Mesendoderm (in vitro differentiated cells): Measurements from ENCODE around the gene RXRA.

ENCODE experiments used
- DNase-seq: peaks from one replicate; pipeline ENCODE4 v3.0.0; 2013
- H2AK5ac ChIP-seq: 2 replicates; pipeline ENCODE4 v1.6.1; 2013; ENCODE audit warnings: low read length, inconsistent platforms
- H2BK120ac ChIP-seq: 2 replicates; pipeline ENCODE4 v1.6.1; 2013; ENCODE audit warnings: low read depth, mild to moderate bottlenecking, low read length, moderate library complexity, mixed read lengths
- H2BK15ac ChIP-seq: replicated peaks from 2 replicates; pipeline ENCODE4 v1.6.1; 2013; ENCODE audit warnings: low read depth, mild to moderate bottlenecking, moderate library complexity
- H2BK5ac ChIP-seq: 2 replicates; pipeline ENCODE4 v1.6.1; 2013; ENCODE audit warnings: low read length, inconsistent platforms
- H3K18ac ChIP-seq: 2 replicates; pipeline ENCODE4 v1.6.1; 2013; ENCODE audit warnings: mild to moderate bottlenecking, low read length, mixed read lengths
- H3K23ac ChIP-seq: one replicate; pipeline ENCODE4 v1.6.1; 2013; ENCODE audit warnings: low read length
- H3K27ac ChIP-seq: 2 replicates; pipeline ENCODE4 v1.5.1; 2013; ENCODE audit warnings: low read depth, mild to moderate bottlenecking, inconsistent platforms, low read length, moderate library complexity
- H3K27me3 ChIP-seq: 2 replicates; pipeline ENCODE4 v1.6.1; 2013; ENCODE audit warnings: low read length, control low read depth, mild to moderate bottlenecking, inconsistent platforms; ENCODE audit not compliant: insufficient read depth, poor library complexity
- H3K36me3 ChIP-seq: 2 replicates; pipeline ENCODE4 v1.6.1; 2013; ENCODE audit warnings: low read length, inconsistent platforms; ENCODE audit not compliant: control insufficient read depth, insufficient read depth
- H3K4ac ChIP-seq: one replicate; pipeline ENCODE4 v1.6.1; 2013; ENCODE audit warnings: low read depth, mild to moderate bottlenecking, low read length, moderate library complexity
- H3K4me1 ChIP-seq: 2 replicates; pipeline ENCODE4 v1.6.1; 2013; ENCODE audit warnings: low read depth, low read length, inconsistent platforms; ENCODE audit not compliant: control insufficient read depth
- H3K4me2 ChIP-seq: 2 replicates; pipeline ENCODE4 v1.6.1; 2013; ENCODE audit warnings: low read length
- H3K4me3 ChIP-seq: 2 replicates; pipeline ENCODE4 v1.5.1; 2013; ENCODE audit warnings: mild to moderate bottlenecking, low read length
- H3K56ac ChIP-seq: one replicate; pipeline ENCODE4 v1.6.1; 2013; ENCODE audit warnings: low read length
- H3K79me1 ChIP-seq: 2 replicates; pipeline ENCODE4 v1.6.1; 2013; ENCODE audit warnings: low read length, inconsistent platforms
- H3K79me2 ChIP-seq: 2 replicates; pipeline ENCODE4 v1.6.1; 2013; ENCODE audit warnings: mild to moderate bottlenecking, low read length; ENCODE audit not compliant: control insufficient read depth, insufficient read depth
- H3K9ac ChIP-seq: 2 replicates; pipeline ENCODE4 v1.6.1; 2013; ENCODE audit warnings: low read length, inconsistent platforms
- H4K5ac ChIP-seq: one replicate; pipeline ENCODE4 v1.6.1; 2013; ENCODE audit warnings: low read length
- H4K8ac ChIP-seq: one replicate; pipeline ENCODE4 v1.6.1; 2013; ENCODE audit warnings: low read depth, mild to moderate bottlenecking, control low read depth, low read length, moderate library complexity
- WGBS: extraction: QIAGEN DNeasy Blood & Tissue Kit; methylation state at CpG from one replicate; pipeline ENCODE4 v1.1.7; 2013; ENCODE audit warnings: low lambda C conversion rate, missing lambda C conversion rate; ENCODE audit not compliant: insufficient coverage; ENCODE audit errors: extremely low coverage; 5-methylcytosine and 5-hydroxymethylcytosine counted together

RXRA gene

GRCh38 chr9:134283692-134284265 is 42.5 kb upstream of the RXRA start:
- Histone ChIP-seq H3K18ac (no peak overlapping the region), H2BK120ac (no peak overlapping the region), H4K5ac (no peak overlapping the region), H3K23ac (no peak overlapping the region), H3K4me3 (no peak overlapping the region), H2BK15ac (no peak overlapping the region), H4K8ac (no peak overlapping the region), H3K56ac (no peak overlapping the region), H3K4me1 (no peaks in the 10 kb centered on the region), H2BK5ac (no peak overlapping the region), H3K79me1 (no peaks in the 10 kb centered on the region), H3K27ac (no peak overlapping the region), H3K36me3 (no peaks in the 10 kb centered on the region), H3K79me2 (no peaks in the 10 kb centered on the region), H3K27me3 (no peaks in the 10 kb centered on the region), H3K9ac (no peak overlapping the region), H3K4ac (no peak overlapping the region), H2AK5ac (no peak overlapping the region), H3K4me2 (no peak overlapping the region)
- DNase-seq, result no peak
- no CpG with 5 or more reads among the region's 15 CpGs for WGBS

GRCh38 chr9:134284273-134284672 is 42.0 kb upstream of the RXRA start:
- H4K8ac ChIP-seq, result no peak overlapping the region
- no peak overlapping the region for H2BK15ac ChIP-seq
- no peak overlapping the region for H3K18ac ChIP-seq
- WGBS, result no CpG with 5 or more reads among the region's 9 CpGs
- H3K36me3 ChIP-seq, result no peaks in the 10 kb centered on the region
- H3K27ac ChIP-seq, result no peak overlapping the region
- no peaks in the 10 kb centered on the region for H3K27me3 ChIP-seq
- H3K79me1 ChIP-seq, result no peaks in the 10 kb centered on the region
- H2AK5ac ChIP-seq, result no peak overlapping the region
- H3K23ac ChIP-seq, result no peak overlapping the region
- no peak overlapping the region for H3K56ac ChIP-seq
- H3K4ac ChIP-seq, result no peak overlapping the region
- H3K79me2 ChIP-seq, result no peaks in the 10 kb centered on the region
- no peak overlapping the region for H4K5ac ChIP-seq
- H3K4me3 ChIP-seq, result no peak overlapping the region
- no peak overlapping the region for H3K9ac ChIP-seq
- no peak overlapping the region for H3K4me2 ChIP-seq
- no peak for DNase-seq
- H2BK5ac ChIP-seq, result no peak overlapping the region
- no peaks in the 10 kb centered on the region for H3K4me1 ChIP-seq
- H2BK120ac ChIP-seq, result no peak overlapping the region

- no peak overlapping the region for H2BK15ac ChIP-seq
- H3K4me1 ChIP-seq, result no peaks in the 10 kb centered on the region
- H4K8ac ChIP-seq, result no peak overlapping the region
- DNase-seq, result no peak
- no peak overlapping the region for H3K18ac ChIP-seq
- WGBS, result no CpG with 5 or more reads among the region's 12 CpGs
- H3K79me1 ChIP-seq, result no peaks in the 10 kb centered on the region
- H3K4ac ChIP-seq, result no peak overlapping the region
- H2BK120ac ChIP-seq, result no peak overlapping the region
- H2BK5ac ChIP-seq, result no peak overlapping the region
- H3K4me3 ChIP-seq, result no peak overlapping the region
- H2AK5ac ChIP-seq, result no peak overlapping the region
- H3K27ac ChIP-seq, result no peak overlapping the region
- no peak overlapping the region for H3K56ac ChIP-seq
- no peak overlapping the region for H4K5ac ChIP-seq
- no peaks in the 10 kb centered on the region for H3K79me2 ChIP-seq
- no peaks in the 10 kb centered on the region for H3K36me3 ChIP-seq
- H3K27me3 ChIP-seq, result no peaks in the 10 kb centered on the region
- H3K4me2 ChIP-seq, result no peak overlapping the region
- H3K23ac ChIP-seq, result no peak overlapping the region
- H3K9ac ChIP-seq, result no peak overlapping the region
Observed at GRCh38 chr9:134284741-134285140, 41.5 kb upstream of the RXRA start.

DNA sequence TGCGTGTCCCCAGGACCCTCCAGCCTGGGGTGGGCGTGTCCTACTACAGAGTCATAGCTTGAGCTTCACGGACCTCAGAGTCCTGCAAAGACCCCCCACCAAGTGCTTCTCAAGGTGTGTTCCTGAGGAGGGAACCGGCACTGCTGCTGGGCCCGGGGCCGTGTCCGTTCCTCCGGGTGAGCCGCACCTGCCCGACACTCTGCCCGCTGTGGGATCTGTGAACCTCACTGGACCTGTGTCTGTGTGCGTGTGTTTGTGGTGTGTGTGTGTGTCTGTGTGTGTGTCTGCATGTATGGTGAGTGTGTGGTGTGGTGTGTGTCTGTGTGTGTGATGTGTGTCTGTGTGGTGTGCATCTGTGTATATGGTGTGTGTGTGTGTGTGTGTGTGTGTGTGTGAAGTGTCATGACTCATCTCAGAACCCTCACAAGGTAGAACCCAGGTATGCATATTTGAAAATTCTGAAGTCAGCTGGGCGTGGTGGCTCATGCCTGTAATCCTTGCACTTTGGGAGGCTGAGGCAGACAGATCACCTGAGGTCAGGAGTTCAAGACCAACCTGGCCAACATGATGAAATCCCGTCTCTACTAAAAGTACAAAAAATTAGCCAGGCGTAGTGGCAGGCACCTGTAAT is 40.9 kb upstream of the RXRA start:
- H3K4me2 ChIP-seq, result no peak overlapping the region
- no peak overlapping the region for H4K8ac ChIP-seq
- no peaks in the 10 kb centered on the region for H3K4me1 ChIP-seq
- H3K9ac ChIP-seq, result no peak overlapping the region
- H3K27ac ChIP-seq, result no peak overlapping the region
- H3K23ac ChIP-seq, result peak overlapping the region; percentile 24
- no peak overlapping the region for H2BK5ac ChIP-seq
- H2AK5ac ChIP-seq, result no peak overlapping the region
- no peak overlapping the region for H2BK15ac ChIP-seq
- no peak overlapping the region for H3K4ac ChIP-seq
- H3K56ac ChIP-seq, result no peak overlapping the region
- H3K4me3 ChIP-seq, result no peak overlapping the region
- no peak overlapping the region for H3K18ac ChIP-seq
- DNase-seq, result no peak
- WGBS, result no CpG with 5 or more reads among the region's 15 CpGs
- no peaks in the 10 kb centered on the region for H3K27me3 ChIP-seq
- H3K79me1 ChIP-seq, result no peaks in the 10 kb centered on the region
- no peaks in the 10 kb centered on the region for H3K36me3 ChIP-seq
- H2BK120ac ChIP-seq, result no peak overlapping the region
- H4K5ac ChIP-seq, result no peak overlapping the region
- no peaks in the 10 kb centered on the region for H3K79me2 ChIP-seq

DNA sequence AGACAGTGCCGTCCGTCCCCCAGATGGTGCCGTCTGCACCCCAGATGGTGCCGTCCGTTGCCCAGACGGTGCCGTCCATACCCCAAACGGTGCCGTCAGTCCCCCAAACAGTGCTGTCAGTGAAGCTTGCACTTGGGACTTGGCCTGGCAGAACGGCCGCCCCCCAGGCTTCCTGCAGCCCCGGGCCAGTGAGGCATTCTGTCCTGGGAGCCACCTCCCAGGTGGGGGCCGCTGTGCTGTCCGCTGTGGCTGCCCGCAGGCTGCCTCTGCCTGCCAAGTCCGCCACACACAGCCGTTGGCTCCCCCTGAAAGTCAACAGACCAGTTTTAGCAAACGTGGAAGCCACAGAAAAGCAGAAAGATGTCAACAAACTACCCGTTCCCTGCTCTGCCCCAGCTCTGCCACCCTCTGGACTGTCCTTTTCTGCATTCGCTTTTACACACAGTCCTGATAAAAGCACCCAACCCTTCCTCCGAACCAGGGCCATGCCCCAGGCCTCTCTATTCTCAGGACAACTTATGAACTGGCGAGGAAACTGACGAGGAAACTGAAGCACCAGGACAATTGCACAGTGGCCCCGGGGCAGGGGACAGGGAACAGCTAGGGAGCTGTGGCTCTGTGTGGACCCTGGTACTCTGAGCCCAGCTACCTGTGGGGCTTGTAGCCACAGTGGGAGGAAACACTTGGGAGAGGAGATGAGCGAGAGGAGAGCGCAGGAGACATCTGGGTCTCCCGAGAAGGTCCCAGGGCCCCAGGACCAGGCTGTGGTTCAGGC is 39.6 kb upstream of the RXRA start:
- H3K4me1 ChIP-seq, result no peaks in the 10 kb centered on the region
- H3K36me3 ChIP-seq, result no peaks in the 10 kb centered on the region
- H3K18ac ChIP-seq, result no peak overlapping the region
- H3K4me3 ChIP-seq, result no peak overlapping the region
- no peak overlapping the region for H3K23ac ChIP-seq
- no peak overlapping the region for H2BK120ac ChIP-seq
- DNase-seq, result no peak
- no peak overlapping the region for H4K8ac ChIP-seq
- no peak overlapping the region for H3K4ac ChIP-seq
- no peaks in the 10 kb centered on the region for H3K27me3 ChIP-seq
- no peaks in the 10 kb centered on the region for H3K79me1 ChIP-seq
- no peak overlapping the region for H2BK5ac ChIP-seq
- no CpG with 5 or more reads among the region's 27 CpGs for WGBS
- no peak overlapping the region for H2BK15ac ChIP-seq
- no peak overlapping the region for H3K27ac ChIP-seq
- H4K5ac ChIP-seq, result no peak overlapping the region
- no peak overlapping the region for H2AK5ac ChIP-seq
- no peak overlapping the region for H3K4me2 ChIP-seq
- H3K79me2 ChIP-seq, result no peaks in the 10 kb centered on the region
- no peak overlapping the region for H3K56ac ChIP-seq
- H3K9ac ChIP-seq, result no peak overlapping the region
